Measurements from ENCODE around the gene HEMGN. TPM values are rescaled to one million over a fixed set of nuclear protein-coding genes. Genes with fewer than 3 reads are reported as not detected.

Gene HEMGN
- total and polyA plus RNA-seq, 2 of the 13 experiments (the other 11 are each of a cell fraction or from before 2014, with no cell fraction given): not detected

DNA sequence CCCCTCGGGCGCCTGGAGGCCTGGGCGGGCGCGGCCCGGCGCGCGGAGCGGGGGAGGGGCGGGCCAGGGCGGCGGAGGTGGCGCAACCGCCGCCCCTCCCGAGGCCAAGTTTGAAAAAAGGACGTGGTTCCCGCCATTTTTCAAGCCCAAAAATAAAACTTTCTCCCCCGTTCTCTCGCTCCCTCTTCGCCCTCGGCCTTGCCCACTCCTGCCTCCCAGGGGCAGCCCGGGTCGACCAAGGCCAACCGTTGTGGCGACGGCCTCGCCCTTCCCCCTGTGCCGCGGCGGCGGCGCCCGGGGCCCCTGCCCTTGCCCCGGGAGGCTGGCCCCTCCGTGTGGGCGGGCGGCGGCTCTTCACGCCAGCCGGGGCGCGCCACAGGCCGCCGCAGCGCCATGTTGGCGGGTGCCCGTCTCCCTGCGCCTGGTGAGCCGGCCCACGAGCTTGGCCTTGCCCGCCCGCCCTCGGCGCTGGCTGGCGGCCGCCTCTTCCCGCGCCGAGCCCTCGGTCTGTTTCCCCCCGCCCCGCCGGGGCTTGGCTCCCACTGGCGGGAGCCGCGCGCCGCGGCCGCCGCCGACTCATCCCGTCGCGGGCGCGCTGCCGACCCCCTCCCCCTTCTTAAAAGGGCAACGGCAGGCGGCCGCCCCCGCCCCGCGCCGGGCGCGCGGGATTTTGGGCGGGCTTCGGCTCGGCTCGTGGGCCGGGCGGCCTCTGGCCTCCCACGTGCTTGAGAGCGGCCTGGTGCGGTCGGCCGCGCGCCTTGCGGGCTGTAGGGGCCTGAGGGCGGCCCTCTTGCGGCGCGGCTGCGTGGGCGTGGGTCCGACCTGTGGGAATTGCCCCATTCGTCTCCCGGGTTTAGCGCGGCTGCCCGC lies 46.5 kb upstream of the HEMGN start (continued):
- TF ChIP-seq HDAC1 (CRISPR knock-in tag; IDR thresholded peaks at IDR 0.05) (no peak), ZNF121 (CRISPR knock-in tag; IDR thresholded peaks at IDR 0.05) (0 out of 2 replicates have a peak, but pooled peaks have one; percentile 19), TOPORS (CRISPR knock-in tag; IDR thresholded peaks at IDR 0.05) (peak; percentile 82; the same call in 1 of the 2 replicates), HNRNPUL1 (IDR thresholded peaks at IDR 0.05; ENCODE audit: low read depth, low read length) (no peak), ZNF850 (CRISPR knock-in tag; conservative IDR thresholded peaks at IDR 0.05) (0 out of 2 replicates have a peak, but pooled peaks have one; percentile 22), POLR2G (IDR thresholded peaks at IDR 0.05; ENCODE audit: low read depth, low read length) (peak; percentile 39; the same call in 1 of the 2 replicates), CHD2 (IDR thresholded peaks at IDR 0.05; ENCODE audit: low read depth, low read length) (no peak), ISL2 (CRISPR knock-in tag; IDR thresholded peaks at IDR 0.05) (no peak), ZNF451 (CRISPR knock-in tag; IDR thresholded peaks at IDR 0.05) (no peak; the same call in 1 of the 2 replicates), ZFAT (CRISPR knock-in tag; conservative IDR thresholded peaks at IDR 0.05) (peak; percentile 14; the same call in 1 of the 2 replicates), ARNT2 (CRISPR knock-in tag; IDR thresholded peaks at IDR 0.05; ENCODE audit: low read depth) (peak; percentile 7; the same call in 1 of the 2 replicates), ZNF782 (CRISPR knock-in tag; IDR thresholded peaks at IDR 0.05; ENCODE audit: borderline replicate concordance) (no peak)
- TF ChIP-seq, protein P1, sequence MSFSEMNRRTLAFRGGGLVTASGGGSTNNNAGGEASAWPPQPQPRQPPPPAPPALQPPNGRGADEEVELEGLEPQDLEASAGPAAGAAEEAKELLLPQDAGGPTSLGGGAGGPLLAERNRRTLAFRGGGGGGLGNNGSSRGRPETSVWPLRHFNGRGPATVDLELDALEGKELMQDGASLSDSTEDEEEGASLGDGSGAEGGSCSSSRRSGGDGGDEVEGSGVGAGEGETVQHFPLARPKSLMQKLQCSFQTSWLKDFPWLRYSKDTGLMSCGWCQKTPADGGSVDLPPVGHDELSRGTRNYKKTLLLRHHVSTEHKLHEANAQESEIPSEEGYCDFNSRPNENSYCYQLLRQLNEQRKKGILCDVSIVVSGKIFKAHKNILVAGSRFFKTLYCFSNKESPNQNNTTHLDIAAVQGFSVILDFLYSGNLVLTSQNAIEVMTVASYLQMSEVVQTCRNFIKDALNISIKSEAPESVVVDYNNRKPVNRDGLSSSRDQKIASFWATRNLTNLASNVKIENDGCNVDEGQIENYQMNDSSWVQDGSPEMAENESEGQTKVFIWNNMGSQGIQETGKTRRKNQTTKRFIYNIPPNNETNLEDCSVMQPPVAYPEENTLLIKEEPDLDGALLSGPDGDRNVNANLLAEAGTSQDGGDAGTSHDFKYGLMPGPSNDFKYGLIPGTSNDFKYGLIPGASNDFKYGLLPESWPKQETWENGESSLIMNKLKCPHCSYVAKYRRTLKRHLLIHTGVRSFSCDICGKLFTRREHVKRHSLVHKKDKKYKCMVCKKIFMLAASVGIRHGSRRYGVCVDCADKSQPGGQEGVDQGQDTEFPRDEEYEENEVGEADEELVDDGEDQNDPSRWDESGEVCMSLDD (CRISPR knock-in tag; IDR thresholded peaks at IDR 0.05; ENCODE audit: borderline replicate concordance): no peak
- TF ChIP-seq, protein P2, sequence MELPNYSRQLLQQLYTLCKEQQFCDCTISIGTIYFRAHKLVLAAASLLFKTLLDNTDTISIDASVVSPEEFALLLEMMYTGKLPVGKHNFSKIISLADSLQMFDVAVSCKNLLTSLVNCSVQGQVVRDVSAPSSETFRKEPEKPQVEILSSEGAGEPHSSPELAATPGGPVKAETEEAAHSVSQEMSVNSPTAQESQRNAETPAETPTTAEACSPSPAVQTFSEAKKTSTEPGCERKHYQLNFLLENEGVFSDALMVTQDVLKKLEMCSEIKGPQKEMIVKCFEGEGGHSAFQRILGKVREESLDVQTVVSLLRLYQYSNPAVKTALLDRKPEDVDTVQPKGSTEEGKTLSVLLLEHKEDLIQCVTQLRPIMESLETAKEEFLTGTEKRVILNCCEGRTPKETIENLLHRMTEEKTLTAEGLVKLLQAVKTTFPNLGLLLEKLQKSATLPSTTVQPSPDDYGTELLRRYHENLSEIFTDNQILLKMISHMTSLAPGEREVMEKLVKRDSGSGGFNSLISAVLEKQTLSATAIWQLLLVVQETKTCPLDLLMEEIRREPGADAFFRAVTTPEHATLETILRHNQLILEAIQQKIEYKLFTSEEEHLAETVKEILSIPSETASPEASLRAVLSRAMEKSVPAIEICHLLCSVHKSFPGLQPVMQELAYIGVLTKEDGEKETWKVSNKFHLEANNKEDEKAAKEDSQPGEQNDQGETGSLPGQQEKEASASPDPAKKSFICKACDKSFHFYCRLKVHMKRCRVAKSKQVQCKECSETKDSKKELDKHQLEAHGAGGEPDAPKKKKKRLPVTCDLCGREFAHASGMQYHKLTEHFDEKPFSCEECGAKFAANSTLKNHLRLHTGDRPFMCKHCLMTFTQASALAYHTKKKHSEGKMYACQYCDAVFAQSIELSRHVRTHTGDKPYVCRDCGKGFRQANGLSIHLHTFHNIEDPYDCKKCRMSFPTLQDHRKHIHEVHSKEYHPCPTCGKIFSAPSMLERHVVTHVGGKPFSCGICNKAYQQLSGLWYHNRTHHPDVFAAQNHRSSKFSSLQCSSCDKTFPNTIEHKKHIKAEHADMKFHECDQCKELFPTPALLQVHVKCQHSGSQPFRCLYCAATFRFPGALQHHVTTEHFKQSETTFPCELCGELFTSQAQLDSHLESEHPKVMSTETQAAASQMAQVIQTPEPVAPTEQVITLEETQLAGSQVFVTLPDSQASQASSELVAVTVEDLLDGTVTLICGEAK (IDR thresholded peaks at IDR 0.05): no peak
- TF ChIP-seq, protein P2 (CRISPR knock-in tag; IDR thresholded peaks at IDR 0.05): peak; percentile 31; the same call in 1 of the 2 replicates
